GM18867 (cell line): ENCODE results near the gene MRPL43.

Experiments used
- ATAC-seq: cut with Tn5 transposase; IDR thresholded peaks from one replicate; pipeline ENCODE4 v1.9.1; 2021; ENCODE audit warnings: mild to moderate bottlenecking, moderate library complexity; ENCODE audit not compliant: unreplicated experiment

MRPL43 gene

DNA sequence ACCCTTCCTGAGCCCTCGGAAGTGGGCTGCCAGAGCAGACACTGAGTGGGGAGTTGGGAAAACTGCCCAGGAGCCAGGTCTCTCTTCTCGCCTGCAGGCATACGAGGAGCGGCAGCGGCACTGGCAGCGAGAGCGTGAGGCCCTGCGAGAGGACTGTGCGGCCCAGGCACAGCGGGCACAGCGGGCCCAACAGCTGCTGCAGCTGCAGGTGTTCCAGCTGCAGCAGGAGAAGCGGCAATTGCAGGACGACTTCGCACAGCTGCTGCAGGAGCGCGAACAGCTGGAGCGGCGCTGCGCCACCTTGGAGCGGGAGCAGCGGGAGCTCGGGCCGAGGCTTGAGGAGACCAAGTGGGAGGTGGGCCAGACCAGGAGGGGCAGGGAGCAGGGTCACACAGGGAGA lies 18.1 kb upstream of the MRPL43 start:
- no peak for ATAC-seq

DNA sequence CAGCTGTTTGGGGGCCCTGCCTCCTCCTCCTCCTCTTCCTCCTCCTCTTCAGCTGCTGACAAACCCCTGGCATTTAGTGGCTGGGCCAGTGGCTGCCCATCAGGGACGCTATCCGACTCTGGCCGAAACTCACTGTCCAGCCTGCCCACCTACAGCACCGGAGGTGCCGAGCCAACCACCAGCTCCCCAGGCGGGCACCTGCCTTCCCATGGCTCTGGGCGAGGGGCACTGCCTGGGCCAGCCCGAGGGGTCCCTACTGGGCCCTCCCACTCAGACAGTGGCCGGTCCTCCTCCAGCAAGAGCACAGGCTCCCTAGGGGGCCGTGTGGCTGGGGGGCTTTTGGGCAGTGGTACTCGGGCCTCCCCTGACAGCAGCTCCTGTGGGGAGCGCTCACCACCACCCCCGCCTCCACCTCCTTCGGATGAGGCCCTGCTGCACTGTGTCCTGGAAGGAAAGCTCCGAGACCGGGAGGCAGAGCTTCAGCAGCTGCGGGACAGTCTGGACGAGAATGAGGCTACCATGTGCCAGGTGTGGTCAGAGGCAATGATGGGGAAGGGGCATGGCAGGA lies 16.4 kb upstream of the MRPL43 start:
- ATAC-seq, result no peak

DNA sequence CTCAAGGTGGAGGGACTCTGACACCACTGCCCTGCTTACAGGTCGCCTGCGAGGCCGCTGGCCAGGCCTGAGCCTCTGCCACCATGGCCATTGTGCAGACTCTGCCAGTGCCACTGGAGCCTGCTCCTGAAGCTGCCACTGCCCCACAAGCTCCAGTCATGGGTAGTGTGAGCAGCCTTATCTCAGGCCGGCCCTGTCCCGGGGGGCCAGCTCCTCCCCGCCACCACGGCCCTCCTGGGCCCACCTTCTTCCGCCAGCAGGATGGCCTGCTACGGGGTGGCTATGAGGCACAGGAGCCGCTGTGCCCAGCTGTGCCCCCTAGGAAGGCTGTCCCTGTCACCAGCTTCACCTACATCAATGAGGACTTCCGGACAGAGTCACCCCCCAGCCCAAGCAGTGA lies 15.2 kb upstream of the MRPL43 start:
- no peak for ATAC-seq

DNA sequence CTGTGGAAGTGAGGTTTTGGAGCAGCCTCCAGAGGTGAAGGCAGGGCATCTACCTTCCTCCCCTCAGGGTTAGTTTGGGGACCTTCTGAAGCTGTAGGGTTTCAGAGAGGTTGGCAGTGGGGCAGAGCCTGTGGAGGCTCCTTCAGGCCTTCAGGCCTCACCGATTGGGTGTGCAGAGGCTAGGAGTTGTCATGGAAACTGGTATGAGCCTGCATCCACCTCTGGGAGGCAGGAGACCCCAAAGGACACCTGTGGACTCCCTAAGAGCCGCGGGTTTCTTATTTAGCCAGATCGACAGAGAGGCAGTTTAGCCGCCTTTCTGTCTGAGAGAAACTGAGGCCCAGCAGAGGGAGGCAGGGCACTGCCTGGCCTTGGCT lies 14.3 kb upstream of the MRPL43 start:
- ATAC-seq, result no peak

DNA sequence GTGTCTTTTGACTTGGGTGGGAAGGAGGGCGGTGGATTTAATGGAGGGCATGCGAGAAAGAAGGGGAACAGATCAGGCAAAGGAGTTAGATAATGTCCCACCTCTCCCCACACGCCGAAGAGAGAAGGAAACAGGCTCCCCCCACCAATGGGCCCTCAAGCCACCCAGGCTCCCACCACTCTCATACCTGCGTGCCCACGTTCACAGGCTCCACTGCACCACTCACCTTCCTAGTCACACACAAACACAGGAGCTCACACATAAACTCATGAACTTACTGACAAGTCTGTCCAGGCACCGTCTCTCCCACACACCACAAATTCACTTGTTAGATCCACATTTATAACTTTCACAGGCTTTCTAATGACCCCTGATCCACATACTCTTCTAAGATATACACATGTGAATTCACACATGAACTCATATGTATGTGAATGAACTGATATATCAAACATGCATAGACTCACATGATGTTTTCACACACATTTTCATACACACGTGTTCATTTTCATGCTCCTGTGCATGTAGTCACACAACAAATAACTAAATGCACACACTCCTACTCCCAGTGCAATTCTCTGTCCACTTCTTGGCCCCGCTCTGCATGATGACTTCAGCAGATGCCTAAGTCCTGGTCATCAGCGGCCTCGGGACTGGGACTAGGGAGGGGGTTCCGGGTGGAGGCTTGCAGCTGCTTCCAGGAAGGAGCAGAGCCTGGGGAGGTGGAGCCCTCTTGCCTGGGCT lies 13.8 kb upstream of the MRPL43 start:
- ATAC-seq, result no peak

DNA sequence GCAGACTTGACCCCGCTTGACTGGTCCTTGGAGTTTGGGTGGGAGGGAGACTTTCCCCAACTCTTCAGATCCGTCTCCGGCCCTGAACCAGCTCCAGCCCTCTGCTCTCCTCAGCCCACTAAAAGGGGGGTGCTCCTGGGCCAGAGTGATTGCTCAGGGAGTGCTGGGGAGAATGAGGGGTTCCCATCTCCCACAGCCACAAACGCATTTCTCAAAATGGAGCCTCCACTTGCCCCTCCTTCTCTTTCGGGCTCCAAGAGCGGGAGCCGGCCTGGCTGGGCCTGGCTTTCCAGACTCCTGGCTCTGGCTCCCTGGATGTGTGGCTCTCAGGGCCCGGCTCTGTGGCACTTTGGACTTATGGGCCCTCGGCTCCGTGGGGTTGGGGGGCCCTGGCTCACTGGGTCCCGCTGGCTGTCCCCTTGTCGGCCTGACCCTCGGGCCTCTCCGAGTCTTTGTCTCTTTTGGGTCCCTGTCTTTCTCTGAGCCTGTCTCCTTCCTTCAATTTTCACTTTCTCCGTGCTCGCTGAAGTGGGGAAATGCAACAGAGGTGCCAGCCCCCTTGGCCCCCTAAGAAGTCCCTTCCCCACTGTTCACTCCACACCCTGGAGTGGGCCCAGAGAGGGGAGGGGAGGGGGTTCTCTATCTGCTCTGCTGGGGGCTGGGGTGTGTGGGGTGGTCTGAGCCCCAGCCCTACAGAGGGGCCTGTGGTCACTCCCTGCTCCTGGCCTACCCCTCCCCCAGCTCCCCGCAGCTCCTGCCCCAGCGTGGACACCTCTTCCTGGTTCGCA lies 13.0 kb upstream of the MRPL43 start:
- no peak for ATAC-seq

DNA sequence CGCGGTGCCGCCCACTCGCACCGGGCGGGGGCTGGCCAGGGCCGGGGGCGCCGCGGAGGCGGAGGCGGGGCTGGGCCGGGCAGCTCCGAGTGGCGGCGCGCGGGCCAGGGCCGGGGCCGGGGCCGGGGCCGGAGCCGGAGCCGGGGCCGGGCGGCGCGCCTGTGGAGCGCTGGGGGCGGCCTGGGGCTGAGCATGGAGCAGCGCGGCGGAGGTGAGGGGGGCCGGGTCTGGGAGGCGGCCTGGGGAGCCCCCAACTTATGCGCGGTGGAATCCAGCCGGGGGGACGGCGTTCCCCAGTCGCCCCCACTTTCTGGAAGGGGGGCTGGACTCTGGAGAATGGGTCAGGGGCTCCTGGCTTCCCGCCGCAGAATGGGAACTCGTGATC lies 12.4 kb upstream of the MRPL43 start, which contains the start of gene LZTS2:
LZTS2 (plus strand) TSS at position 67 of the 385 bp plus-strand sequence. CDS start 2,731 bp downstream, outside the sequence.
- ATAC-seq, result no peak

DNA sequence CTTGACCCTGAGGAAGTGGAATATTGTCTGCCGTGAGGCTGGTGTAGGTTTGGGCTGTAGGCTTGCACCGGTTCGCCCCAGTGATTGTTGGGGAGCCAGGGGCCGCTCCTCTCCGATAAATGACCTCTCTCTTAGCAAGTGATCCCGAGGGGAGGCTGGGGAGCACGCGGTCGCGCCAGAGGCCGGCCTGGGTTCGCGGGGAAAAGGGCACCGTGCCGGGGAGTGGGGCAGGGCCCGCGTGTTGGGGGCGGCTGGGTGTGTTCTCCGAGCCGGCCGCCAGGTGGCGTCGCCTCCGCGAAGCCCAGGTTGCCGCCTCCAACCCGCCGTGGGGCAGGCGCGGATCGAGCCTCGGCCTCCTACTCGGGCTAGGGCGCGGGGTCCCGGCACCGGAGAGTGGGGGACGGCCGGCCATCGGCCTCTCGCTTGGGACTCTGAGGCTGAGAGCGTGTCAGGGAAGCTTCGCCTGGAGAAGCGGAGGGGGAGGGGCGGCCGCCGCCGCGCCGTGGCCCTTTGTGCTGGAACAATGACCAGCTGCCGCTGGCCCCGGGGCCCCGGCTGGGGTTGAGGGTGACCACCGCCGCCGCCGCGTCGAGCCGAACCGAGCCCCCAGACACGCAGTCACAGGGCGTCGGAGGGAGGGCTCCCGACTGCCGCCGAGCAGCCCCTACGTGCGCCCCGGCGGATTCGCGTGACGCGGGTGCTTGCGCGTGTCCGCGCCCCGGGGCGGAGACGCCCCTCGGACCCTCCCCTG lies 11.9 kb upstream of the MRPL43 start:
- ATAC-seq, result peak; percentile 55

DNA sequence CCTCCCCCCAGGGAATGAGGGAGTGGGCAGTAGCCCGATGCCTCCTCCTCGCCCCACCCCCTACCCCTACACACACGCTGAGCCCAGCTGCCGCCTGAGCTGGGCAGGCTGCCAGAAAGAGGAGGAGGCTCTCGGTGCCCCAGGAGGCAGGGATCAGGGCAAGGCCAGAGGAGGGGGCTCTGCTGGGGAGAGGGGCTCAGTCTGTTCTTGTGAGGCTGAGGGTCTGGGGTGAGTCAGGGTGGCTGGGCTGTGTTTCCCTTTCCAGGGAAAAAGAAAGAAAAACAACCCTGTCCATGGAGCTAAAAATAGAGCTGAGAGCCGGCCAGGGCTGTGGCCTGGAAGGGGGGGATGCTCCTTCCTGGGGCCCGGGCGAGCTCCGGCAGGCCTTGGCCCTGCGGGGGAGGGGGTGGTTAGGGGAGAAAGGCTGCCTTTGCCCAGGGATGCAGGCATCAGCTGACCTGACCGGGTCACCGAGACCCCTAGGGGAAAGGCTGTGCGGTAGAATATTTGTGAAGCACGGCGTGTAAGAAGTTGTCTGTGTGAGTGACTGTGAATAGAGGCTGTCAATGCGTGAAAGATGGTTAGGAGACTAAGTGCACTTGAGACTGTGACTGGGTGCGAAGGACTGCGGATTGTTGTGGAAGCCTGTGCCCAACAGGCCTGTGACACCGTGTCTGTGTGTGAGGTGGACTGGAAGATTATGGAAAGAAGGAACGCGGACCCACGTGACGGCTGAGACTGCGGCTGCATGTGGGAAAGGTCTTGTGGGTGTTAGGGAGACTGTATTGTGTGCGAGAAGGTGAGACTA lies 11.1 kb upstream of the MRPL43 start:
- peak; percentile 25 for ATAC-seq

DNA sequence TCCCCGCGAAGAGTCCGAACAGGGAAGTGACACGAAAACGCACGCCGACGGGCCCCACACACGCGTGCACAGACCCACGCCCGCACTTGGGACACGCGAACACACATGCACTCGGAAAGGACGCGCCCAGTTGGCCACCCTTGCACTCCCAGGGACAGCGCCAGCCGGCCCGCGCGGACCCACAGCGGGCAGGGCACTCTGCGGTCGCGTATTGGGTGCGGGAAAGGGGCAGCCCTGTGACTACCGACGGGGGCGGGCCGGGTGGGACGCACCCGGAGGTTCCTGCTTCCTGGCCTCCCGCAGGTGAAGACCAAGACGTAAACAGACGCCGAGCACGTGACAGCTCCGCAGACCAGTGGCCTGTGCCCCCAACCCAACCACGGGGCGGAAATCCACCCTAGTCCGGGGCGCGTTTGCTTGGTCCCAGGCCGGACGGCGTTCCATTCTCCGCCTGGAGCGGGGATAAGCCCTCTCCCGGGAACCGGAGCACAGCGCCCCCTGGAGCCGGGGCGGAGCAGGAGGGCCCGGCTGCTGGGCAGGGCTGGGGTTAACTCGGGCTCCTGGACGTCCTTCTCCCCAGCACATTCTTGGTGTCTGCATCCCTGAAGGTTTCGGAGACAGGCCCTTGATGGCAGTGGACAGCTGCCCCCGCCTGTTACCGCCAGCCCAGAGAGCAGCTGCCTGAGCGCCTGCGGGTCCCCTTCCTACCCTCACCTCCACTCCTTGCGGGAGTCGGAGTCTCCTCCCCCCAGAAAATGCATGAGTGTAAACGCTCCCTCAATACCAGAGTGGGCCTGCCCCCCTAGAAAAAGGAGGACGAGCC lies 10.3 kb upstream of the MRPL43 start:
- ATAC-seq, result peak; percentile 37

DNA sequence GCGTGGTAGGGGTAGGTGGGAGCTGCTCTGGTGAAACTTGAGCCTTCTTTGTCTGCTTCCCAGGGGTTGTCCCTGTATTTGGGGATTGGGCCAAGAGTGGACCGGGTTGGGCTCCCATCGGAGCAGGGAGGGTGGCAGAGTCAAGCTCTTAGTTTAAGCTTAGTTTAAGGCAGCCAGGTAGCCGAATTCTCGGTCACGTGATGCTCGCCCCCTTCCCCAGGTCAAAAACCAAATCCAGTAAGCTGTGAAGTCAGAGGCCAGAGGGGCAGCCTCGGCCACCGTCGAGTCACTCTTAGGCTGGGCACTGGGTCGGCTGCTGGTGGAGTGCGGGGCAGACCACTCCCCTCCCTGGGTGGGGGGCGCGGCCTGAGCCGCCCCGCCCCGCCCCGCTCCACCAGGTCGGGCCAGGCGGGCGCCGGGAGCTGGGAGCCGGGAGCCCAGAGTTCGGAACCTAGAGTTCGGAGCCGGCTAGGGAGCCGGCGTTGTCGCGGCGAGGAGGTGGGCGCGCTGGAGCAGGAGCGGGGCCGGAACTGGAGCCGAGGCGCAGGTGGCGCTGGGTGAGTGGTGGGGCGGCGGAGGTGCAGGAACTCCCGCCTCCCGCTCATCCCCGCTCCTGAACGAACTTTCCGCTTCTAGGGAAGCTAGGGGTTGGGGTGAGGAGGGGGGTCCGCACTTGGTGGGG lies 9.5 kb upstream of the MRPL43 start:
- ATAC-seq, result no peak

DNA sequence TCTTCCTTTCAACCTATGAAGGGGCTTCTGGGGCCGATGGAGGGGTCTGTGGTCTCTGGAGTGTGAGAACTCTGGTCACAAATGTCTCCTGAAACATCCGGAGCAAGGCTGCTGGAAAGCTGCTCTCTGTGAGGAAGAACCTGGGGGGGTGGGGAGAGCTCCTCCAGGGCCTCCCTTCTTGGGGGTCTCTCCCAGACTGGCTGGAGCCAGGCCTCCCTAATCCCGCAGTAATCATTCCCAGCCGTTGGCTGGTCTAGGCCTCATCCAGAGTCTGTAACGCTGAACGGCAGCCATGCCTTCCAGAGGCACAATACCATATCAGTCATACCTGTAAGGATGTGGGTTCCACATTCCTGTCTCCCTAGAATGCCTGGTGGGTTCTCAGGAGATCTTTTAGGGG lies 7.9 kb upstream of the MRPL43 start:
- ATAC-seq, result no peak

DNA sequence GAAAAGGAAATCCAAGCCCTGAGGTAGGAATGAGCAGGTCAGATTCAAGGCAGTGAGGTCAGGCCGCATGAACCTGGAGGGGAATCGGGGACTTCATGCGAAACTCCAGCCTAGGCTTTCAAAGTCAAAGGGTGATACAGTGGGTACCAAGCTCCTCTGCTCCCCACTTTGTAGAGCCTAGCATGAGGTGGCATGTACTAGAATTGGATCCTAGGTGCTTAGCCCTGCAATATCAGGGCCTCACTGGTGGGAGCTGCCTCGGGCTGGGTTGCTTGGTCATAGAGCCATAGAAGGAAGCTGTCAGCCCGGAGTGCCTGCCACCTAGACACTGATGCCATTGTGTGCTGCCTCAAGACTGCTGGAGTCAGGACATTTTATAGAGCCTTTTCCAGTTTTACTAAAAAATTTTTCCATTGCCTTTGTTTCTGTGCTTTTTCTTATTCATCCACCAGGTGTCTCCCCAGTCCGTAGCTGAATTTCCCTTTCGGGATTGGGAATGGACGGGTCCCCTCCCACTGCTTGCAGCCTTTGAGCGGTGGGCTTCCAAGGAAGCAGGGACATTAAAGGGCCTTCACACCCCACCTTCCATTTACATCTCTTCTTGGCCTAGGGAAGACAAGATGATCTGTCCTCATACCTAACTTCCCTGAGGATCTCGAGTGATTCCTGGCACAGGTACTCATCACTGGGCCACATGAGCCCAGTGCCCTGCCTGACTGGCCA lies 6.8 kb upstream of the MRPL43 start:
- ATAC-seq, result no peak

DNA sequence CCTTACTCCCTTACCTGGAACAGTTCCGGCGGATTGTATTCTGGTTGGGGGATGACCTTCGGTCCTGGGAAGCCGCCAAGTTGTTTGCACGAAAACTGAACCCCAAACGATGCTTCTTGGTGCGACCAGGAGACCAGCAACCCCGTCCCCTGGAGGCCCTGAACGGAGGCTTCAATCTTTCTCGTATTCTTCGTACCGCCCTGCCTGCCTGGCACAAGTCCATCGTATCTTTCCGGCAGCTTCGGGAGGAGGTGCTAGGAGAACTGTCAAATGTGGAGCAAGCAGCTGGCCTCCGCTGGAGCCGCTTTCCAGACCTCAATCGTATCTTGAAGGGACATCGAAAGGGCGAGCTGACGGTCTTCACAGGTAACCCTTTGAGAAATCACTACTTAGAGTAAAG lies 1.8 kb upstream of the MRPL43 start:
- ATAC-seq, result no peak

DNA sequence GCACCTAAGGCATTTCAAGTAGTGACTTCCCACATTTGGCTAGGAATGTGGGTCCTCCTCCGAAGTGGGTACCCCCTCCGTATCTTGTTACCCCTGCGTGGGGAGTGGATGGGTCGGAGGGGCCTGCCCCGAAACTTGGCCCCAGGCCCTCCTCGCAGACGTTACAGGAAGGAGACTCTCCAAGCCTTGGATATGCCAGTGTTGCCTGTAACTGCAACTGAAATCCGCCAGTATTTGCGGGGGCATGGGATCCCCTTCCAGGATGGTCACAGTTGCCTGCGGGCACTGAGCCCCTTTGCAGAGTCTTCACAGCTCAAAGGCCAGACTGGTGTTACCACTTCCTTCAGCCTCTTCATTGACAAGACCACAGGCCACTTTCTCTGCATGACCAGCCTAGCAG lies 869 bp upstream of the MRPL43 start:
- no peak for ATAC-seq

DNA sequence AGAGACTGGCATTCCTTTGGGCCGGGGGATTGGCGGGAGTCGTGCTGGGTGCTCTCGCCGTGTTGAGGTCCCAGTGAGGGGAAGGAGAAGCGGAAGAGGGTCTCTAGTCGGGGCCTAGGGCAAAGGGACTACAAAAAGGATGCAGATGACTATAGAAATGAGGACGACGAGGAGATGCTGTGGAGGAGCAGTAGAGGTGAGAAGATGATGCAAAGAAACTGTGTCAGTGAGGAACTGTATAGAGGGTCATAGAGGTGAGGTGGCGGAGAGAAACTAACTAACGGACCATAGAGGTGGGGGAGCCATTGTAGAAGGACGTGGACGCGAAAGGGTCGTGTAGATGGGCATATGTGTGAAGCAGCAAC lies 370 bp upstream of the MRPL43 start:
- ATAC-seq, result no peak

DNA sequence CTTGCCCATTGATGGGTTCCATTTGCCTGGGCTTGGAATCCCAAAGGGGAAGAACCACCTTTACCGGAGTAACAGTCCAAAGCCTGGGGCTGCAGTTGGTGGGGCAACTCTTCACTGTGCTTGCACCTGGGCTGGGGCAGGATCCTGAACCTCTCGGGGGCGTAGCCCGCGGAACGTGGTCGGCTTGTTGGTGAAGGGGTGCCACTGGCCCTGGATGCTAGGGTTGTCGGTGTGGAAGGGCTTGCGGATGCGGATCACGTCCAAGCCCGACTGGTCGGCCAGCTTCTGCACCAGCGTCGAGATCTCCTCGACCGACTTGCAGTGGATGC lies 710 bp downstream of the MRPL43 start:
- no peak for ATAC-seq

DNA sequence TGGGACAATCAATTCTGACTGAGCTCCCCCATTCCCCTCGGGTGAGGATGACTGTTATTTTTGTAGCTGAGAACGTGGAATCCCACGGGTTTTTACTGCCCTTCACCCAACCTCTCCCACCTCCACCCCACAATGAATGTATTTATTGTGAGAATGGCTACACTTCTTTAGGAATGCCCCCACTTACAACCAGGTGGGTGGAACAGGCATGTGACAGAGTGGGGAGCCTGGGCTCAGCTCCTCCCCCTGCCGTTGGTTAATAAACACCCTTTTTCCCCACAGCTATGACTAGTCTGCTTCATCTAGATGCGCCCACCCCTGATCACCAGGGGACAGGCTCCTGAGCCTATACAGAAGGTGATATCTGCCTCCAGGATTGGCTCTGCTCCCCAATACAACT lies 2.0 kb downstream of the MRPL43 start:
- no peak for ATAC-seq
